Subcutaneous adipose tissue (tissue), 4 donors: ENCODE data around the gene SVEP1. TPM values are rescaled to one million over a fixed set of nuclear protein-coding genes. Genes with fewer than 3 reads are reported as not detected.

Source experiments
- CTCF ChIP-seq: fragments of 450-650 bp; IDR thresholded peaks from one replicate; pipeline ENCODE4 v1.5.1; 2016; ENCODE audit warnings: low read depth, mild to moderate bottlenecking, control low read depth, antibody characterized with exemption, moderate library complexity
- total RNA-seq, 4 donors: library from RNA; depleted of rRNA; stranded (reverse); fragments of >200 nt; gene quantifications; one replicate each; pipeline ENCODE4 v1.1.0, GENCODE V29; 2016

SVEP1 gene
- total RNA-seq, 4 donors from 2014 or later: 87.2 to 204 (median 174) TPM

DNA sequence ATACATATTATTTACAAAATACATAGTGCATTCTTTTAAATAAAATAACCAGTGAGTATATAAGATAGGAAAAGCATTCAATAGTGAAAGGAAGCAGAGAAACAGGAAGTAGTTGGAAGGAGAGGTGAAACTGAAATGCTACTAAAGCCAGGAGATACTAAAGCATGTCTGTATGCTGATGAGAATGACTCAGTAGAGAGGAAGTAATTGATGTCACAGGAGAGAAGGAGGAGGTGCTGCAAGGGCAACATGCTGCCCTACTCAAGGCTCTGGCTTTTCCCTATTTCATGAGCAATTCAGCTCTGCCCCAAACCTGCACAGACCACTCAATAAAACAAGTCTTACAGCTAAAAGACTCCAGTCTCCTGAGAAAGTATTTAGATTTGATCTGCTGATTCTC is 133.4 kb downstream of the SVEP1 start:
- TF ChIP-seq CTCF: no peak

DNA sequence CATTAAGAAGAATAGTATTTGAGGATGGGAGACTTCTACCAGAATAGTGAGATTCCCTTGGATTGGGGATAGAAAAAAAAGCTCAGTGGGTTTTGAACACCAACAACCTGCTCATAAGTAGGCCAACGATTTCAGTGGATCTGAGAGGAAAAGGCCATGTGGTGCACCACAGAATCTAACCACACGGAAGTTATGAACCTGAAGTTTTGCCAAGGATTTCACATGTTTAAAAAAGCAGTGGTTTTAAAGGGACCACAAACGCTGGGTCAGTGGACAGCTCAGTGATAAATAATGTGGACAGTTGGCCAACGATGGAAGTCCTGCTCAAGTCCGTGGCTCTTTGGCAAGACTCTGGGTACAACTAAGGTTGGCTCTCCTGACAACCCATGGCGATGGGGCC is 134.6 kb downstream of the SVEP1 start:
- no peak for TF ChIP-seq CTCF

GRCh38 chr9:110443866-110444220 is 135.7 kb downstream of the SVEP1 start:
- no peak for TF ChIP-seq CTCF

- TF ChIP-seq CTCF: no peak
Measured at GRCh38 chr9:110443146-110443865, 136.2 kb downstream of the SVEP1 start.

GRCh38 chr9:110440796-110441195 is 138.7 kb downstream of the SVEP1 start:
- TF ChIP-seq CTCF: no peak

- no peak for TF ChIP-seq CTCF
Measured at GRCh38 chr9:110440172-110440571, 139.4 kb downstream of the SVEP1 start.

DNA sequence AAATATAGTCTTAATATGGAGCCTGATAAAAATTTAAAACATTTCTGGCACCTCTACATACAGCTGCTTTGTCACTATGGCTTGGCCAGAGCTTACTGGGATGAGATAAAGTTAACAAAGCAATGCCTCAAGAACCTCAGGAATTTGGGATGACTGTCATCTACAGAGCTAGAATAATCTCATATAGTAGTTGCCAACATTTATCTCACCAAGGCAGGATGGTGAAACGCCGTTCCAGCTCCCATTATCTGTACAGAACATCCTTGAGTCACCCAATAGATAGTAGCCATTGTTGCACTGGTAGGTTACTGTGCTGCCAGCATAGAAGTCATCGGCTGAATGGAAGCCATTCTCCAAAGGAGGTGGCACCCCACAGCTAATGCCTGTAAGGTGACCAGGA is 147.3 kb downstream of the SVEP1 start:
- no peak for TF ChIP-seq CTCF
